Activated CD4-positive, alpha-beta T cell treated with anti-CD3 and anti-CD28 coated beads, Interleukin-10, Interleukin-2, amounts not matched to agents 100 ng/mL and 50 ng/mL, durations not matched to agents 16 hours and 8 hours (primary cell): Measurements from ENCODE around the gene KIRREL1.

Source experiments
- DNase-seq: peaks from one replicate; pipeline ENCODE4 v3.0.0-alpha.2; 2020

KIRREL1 gene

GRCh38 chr1:157975228-157975950 is 18.1 kb upstream of the KIRREL1 start:
- no peak for DNase-seq

GRCh38 chr1:157976888-157977287 is 16.6 kb upstream of the KIRREL1 start:
- DNase-seq: no peak

GRCh38 chr1:157978586-157979403 is 14.7 kb upstream of the KIRREL1 start:
- DNase-seq: no peak

- DNase-seq: no peak
Observed at GRCh38 chr1:157982136-157982535, 11.3 kb upstream of the KIRREL1 start.

GRCh38 chr1:157983787-157984186 is 9.7 kb upstream of the KIRREL1 start:
- no peak for DNase-seq

GRCh38 chr1:157984469-157984868 is 9.0 kb upstream of the KIRREL1 start:
- no peak for DNase-seq

- DNase-seq: no peak
Observed at GRCh38 chr1:157985473-157985872, 8.0 kb upstream of the KIRREL1 start.

GRCh38 chr1:157988002-157988401 is 5.4 kb upstream of the KIRREL1 start:
- DNase-seq: no peak

- DNase-seq: peak; percentile 39
Observed at GRCh38 chr1:157992031-157992832, 1.2 kb upstream of the KIRREL1 start.

GRCh38 chr1:157992833-157993146 is 655 bp upstream of the KIRREL1 start:
- no peak for DNase-seq

GRCh38 chr1:157993918-157994605 is 617 bp downstream of the KIRREL1 start:
- no peak for DNase-seq

- no peak for DNase-seq
Observed at GRCh38 chr1:157994704-157995582, 1.5 kb downstream of the KIRREL1 start.

- DNase-seq: no peak
Observed at GRCh38 chr1:157995583-157996169, 2.2 kb downstream of the KIRREL1 start.

GRCh38 chr1:157996433-157996832 is 3.0 kb downstream of the KIRREL1 start:
- no peak for DNase-seq

- no peak for DNase-seq
Observed at GRCh38 chr1:158000507-158000906, 7.1 kb downstream of the KIRREL1 start.

- DNase-seq: no peak
Observed at GRCh38 chr1:158002022-158002630, 8.7 kb downstream of the KIRREL1 start.

- no peak for DNase-seq
Observed at GRCh38 chr1:158002631-158003405, 9.4 kb downstream of the KIRREL1 start.

- DNase-seq: no peak
Observed at GRCh38 chr1:158003406-158003800, 10.0 kb downstream of the KIRREL1 start.

GRCh38 chr1:158005224-158005623 is 11.8 kb downstream of the KIRREL1 start:
- DNase-seq: no peak

- DNase-seq: no peak
Observed at GRCh38 chr1:158007180-158007579, 13.7 kb downstream of the KIRREL1 start.
